ENCODE measurements around the gene BCL7A. TPM values are rescaled to one million over a fixed set of nuclear protein-coding genes. Genes with fewer than 3 reads are reported as not detected.
"Not testable (repeated sequence)": the region's sequence is repeated elsewhere in the genome, so short reads cannot be mapped to it uniquely, and the experiment has no call there.

The BCL7A gene
- total and polyA plus RNA-seq, 10 of the 15 experiments (the other 5 are each of a cell fraction or from before 2014, with no cell fraction given): 0.37 to 17.2 (median 11.7) TPM

DNA sequence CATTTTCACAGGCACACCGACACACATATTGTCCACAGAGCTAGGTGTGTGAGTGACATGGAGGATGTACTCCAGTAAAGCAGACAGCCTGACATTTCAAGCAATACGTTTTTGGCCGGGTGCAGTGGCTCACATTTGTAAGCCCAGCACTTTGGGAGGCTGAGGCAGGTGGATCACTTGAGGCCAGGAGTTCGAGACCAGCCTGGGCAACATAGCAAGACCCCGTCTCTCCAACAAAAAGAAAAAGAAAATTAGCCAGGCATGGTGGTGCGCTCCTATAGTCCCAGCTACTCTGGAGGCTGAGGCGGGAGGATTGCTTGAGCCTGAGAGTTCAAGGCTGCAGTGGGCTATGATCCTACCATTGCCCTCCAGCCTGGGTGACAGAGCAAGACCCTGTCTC, 34.7 kb downstream of the BCL7A start:
- H3K36me3 ChIP-seq (ENCODE audit: control insufficient read depth in 2 of 2, insufficient read depth in 2 of 2, low read length in 1 of 2); intact Hi-C loops (cut with micrococcal nuclease; ENCODE audit: unreplicated experiment); H3K27ac ChIP-seq (ENCODE audit: control insufficient read depth, insufficient read depth); DNase-seq (ENCODE audit: low read depth, low spot score); H3K9ac ChIP-seq (ENCODE audit: control insufficient read depth, insufficient read depth, low read length); H3K27me3 ChIP-seq (replicated peaks in 1 of 2; ENCODE audit: control insufficient read depth in 2 of 2, insufficient read depth in 2 of 2, low read length in 1 of 2); POLR2A ChIA-PET; H3K4me3 ChIP-seq; H2AFZ ChIP-seq (ENCODE audit: control insufficient read depth, low read depth, low read length); H4K20me1 ChIP-seq (ENCODE audit: control insufficient read depth, insufficient read depth); H3K4me1 ChIP-seq (ENCODE audit: control insufficient read depth, insufficient read depth, low read length); BruUV-seq (replicated peaks); H3K9me3 ChIP-seq (replicated peaks; ENCODE audit: control insufficient read depth, insufficient read depth, low read length); ATAC-seq; H3K4me2 ChIP-seq (ENCODE audit: control insufficient read depth, insufficient read depth); FAIRE-seq; H3K79me2 ChIP-seq (ENCODE audit: control insufficient read depth, insufficient read depth, low read length): not testable (repeated sequence)
- CTCF ChIA-PET: interaction anchor here (0.7 to 3.9 kb wide), 3 partner anchors 25 to 92 kb away, joined by 3 to 86 read pairs (median 32); no protein-coding TSS in a partner anchor
- in situ Hi-C loops (cut with MboI): loop anchor here (5.0 kb wide), 2 partner anchors 66 to 136 kb away; no protein-coding TSS in a partner anchor
- 93% methylated on average over 7 of the region's 7 CpGs for WGBS (ENCODE audit: insufficient coverage, insufficient replicate concordance, low lambda C conversion rate, missing lambda C conversion rate)
- RAD21 ChIA-PET (ENCODE audit: unreplicated experiment): interaction anchor here (1.2 kb wide), 1 partner anchor 10 kb away, joined by 3 read pairs; no protein-coding TSS in a partner anchor
- SMC1A ChIA-PET (ENCODE audit: uncharacterized antibody, unreplicated experiment): interaction anchor here (1.5 to 3.1 kb wide), 3 partner anchors 19 to 67 kb away, joined by 3 to 33 read pairs (median 16); no protein-coding TSS in a partner anchor

DNA sequence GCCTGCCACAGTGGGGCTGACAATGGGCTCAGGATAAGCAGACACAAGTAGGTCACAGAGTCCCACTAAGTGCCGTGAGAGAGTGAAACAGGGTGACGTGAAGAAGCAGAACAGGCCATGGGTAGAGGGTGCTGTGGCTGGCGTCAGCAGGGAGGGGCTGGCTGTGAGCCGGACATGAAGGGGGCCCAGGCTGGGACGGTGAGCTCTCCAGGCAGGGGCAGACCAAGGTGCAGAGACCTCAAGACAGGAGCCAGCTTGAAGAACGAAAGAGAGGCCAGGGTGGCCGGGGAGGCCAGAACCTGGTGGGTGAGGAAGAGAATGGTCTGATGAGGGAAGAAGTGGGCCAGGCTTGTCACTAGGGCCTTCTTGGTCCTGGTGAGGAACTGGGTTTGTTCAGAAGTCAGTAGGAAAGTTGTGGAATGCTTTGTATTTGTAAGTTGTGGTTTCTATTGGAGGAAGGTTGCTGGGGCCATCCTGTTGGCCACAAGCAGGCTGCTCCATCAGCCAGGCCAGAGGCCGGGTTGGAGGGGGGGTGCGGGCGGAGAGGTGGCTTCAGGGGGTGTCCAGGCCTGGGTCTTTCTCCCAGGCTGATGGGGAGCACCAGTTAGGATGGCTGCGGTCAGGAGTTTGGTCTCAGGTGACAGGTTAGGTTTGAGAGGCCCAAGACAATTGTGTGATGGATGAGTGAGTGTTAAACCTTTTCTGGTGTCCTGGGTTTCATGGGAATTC, 35.5 kb downstream of the BCL7A start:
- intact Hi-C loops (cut with micrococcal nuclease; ENCODE audit: unreplicated experiment): no loop called here
- TF ChIP-seq, protein P1, sequence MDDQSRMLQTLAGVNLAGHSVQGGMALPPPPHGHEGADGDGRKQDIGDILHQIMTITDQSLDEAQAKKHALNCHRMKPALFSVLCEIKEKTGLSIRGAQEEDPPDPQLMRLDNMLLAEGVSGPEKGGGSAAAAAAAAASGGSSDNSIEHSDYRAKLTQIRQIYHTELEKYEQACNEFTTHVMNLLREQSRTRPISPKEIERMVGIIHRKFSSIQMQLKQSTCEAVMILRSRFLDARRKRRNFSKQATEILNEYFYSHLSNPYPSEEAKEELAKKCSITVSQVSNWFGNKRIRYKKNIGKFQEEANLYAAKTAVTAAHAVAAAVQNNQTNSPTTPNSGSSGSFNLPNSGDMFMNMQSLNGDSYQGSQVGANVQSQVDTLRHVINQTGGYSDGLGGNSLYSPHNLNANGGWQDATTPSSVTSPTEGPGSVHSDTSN (IDR thresholded peaks at IDR 0.05; ENCODE audit: insufficient replicate concordance, low read depth, low read length): no peak
- TF ChIP-seq CBX3 (IDR thresholded peaks at IDR 0.05; ENCODE audit: borderline replicate concordance, low read depth): no peak
- TF ChIP-seq SP1 (IDR thresholded peaks at IDR 0.05; ENCODE audit: low read depth, low read length): no peak
- TF ChIP-seq, protein P2, sequence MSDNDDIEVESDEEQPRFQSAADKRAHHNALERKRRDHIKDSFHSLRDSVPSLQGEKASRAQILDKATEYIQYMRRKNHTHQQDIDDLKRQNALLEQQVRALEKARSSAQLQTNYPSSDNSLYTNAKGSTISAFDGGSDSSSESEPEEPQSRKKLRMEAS (IDR thresholded peaks at IDR 0.05; ENCODE audit: low read depth, low read length): no peak
- TF ChIP-seq CEBPB (IDR thresholded peaks at IDR 0.05; ENCODE audit: borderline replicate concordance in 1 of 2, low read depth in 2 of 2, low read length in 2 of 2): no peak
- TF ChIP-seq GABPA (IDR thresholded peaks at IDR 0.05; ENCODE audit: low read depth): no peak
- TF ChIP-seq BMI1 (IDR thresholded peaks at IDR 0.05; ENCODE audit: borderline replicate concordance): no peak
- TF ChIP-seq, protein P3, sequence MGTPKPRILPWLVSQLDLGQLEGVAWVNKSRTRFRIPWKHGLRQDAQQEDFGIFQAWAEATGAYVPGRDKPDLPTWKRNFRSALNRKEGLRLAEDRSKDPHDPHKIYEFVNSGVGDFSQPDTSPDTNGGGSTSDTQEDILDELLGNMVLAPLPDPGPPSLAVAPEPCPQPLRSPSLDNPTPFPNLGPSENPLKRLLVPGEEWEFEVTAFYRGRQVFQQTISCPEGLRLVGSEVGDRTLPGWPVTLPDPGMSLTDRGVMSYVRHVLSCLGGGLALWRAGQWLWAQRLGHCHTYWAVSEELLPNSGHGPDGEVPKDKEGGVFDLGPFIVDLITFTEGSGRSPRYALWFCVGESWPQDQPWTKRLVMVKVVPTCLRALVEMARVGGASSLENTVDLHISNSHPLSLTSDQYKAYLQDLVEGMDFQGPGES (IDR thresholded peaks at IDR 0.05): no peak
- TF ChIP-seq, protein P4, sequence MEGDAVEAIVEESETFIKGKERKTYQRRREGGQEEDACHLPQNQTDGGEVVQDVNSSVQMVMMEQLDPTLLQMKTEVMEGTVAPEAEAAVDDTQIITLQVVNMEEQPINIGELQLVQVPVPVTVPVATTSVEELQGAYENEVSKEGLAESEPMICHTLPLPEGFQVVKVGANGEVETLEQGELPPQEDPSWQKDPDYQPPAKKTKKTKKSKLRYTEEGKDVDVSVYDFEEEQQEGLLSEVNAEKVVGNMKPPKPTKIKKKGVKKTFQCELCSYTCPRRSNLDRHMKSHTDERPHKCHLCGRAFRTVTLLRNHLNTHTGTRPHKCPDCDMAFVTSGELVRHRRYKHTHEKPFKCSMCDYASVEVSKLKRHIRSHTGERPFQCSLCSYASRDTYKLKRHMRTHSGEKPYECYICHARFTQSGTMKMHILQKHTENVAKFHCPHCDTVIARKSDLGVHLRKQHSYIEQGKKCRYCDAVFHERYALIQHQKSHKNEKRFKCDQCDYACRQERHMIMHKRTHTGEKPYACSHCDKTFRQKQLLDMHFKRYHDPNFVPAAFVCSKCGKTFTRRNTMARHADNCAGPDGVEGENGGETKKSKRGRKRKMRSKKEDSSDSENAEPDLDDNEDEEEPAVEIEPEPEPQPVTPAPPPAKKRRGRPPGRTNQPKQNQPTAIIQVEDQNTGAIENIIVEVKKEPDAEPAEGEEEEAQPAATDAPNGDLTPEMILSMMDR (IDR thresholded peaks at IDR 0.05 in 2 of 3, conservative IDR thresholded peaks at IDR 0.05 in 1 of 3; ENCODE audit: control insufficient read depth in 2 of 3, extremely low read depth in 1 of 3, insufficient read depth in 1 of 3, low read depth in 3 of 3, low read length in 3 of 3): no peak
- no peak for DNase-seq (ENCODE audit: low read depth, low spot score)
- RAD21 ChIA-PET (ENCODE audit: unreplicated experiment): no interaction called here
- H3K4me1 ChIP-seq (ENCODE audit: control insufficient read depth, insufficient read depth, low read length): no peaks in the 10 kb centered on the region
- no peaks in the 10 kb centered on the region for H3K9me3 ChIP-seq (replicated peaks; ENCODE audit: control insufficient read depth, insufficient read depth, low read length)
- CTCF ChIA-PET: interaction anchor here (0.9 to 3.3 kb wide), 2 partner anchors 24 to 67 kb away, joined by 3 to 32 read pairs; no protein-coding TSS in a partner anchor
- H3K79me2 ChIP-seq (ENCODE audit: control insufficient read depth, insufficient read depth, low read length): no peaks in the 10 kb centered on the region
- BruUV-seq (replicated peaks): no TSS peak
- FAIRE-seq: no peak
- WGBS (ENCODE audit: insufficient coverage, insufficient replicate concordance, low lambda C conversion rate, missing lambda C conversion rate): 89% methylated on average over 11 of the region's 11 CpGs
- no peak overlapping the region for H2AFZ ChIP-seq (ENCODE audit: control insufficient read depth, low read depth, low read length)
- H3K4me3 ChIP-seq: no peak overlapping the region
- no peaks in the 10 kb centered on the region for H3K27me3 ChIP-seq (replicated peaks in 1 of 2; ENCODE audit: control insufficient read depth in 2 of 2, insufficient read depth in 2 of 2, low read length in 1 of 2)
- ATAC-seq: no peak
- no peaks in the 10 kb centered on the region for H4K20me1 ChIP-seq (ENCODE audit: control insufficient read depth, insufficient read depth)
- in situ Hi-C loops (cut with MboI): loop anchor here (5.0 kb wide), 2 partner anchors 65 to 135 kb away; no protein-coding TSS in a partner anchor
- no peak overlapping the region for H3K4me2 ChIP-seq (ENCODE audit: control insufficient read depth, insufficient read depth)
- no peak overlapping the region for H3K27ac ChIP-seq (ENCODE audit: control insufficient read depth, insufficient read depth)
- POLR2A ChIA-PET: interaction anchor here (0.6 kb wide), 1 partner anchor 1660 kb away, joined by 4 read pairs; no protein-coding TSS in a partner anchor
- H3K9ac ChIP-seq (ENCODE audit: control insufficient read depth, insufficient read depth, low read length): no peak overlapping the region
- SMC1A ChIA-PET (ENCODE audit: uncharacterized antibody, unreplicated experiment): interaction anchor here (1.6 kb wide), 1 partner anchor 66 kb away, joined by 3 read pairs; no protein-coding TSS in a partner anchor
- peaks cover 0 to 2% of the 10 kb centered on the region in 2 experiments; a peak in 1 of 4 replicates for H3K36me3 ChIP-seq (ENCODE audit: control insufficient read depth in 2 of 2, insufficient read depth in 2 of 2, low read length in 1 of 2)

All from GM12878 (cell line).